HEK293 (cell line): ENCODE results near the gene TGFB1.

Source experiments
- FEZF1 ChIP-seq: fragments of 450-650 bp; formaldehyde crosslinking; IDR thresholded peaks from 2 replicates; pipeline ENCODE4 v1.5.1; 2016; ENCODE audit warnings: missing biosample characterization, missing genetic modification characterization
- GFI1B ChIP-seq: fragments of 450-650 bp; formaldehyde crosslinking; IDR thresholded peaks from 2 replicates; pipeline ENCODE4 v1.5.1; 2016; ENCODE audit warnings: missing biosample characterization, missing genetic modification characterization
- GLI4 ChIP-seq: fragments of 450-650 bp; formaldehyde crosslinking; IDR thresholded peaks from 2 replicates; pipeline ENCODE4 v1.5.1; 2016; ENCODE audit warnings: missing biosample characterization, missing genetic modification characterization
- GLIS2 ChIP-seq: fragments of 450-650 bp; formaldehyde crosslinking; IDR thresholded peaks from 2 replicates; pipeline ENCODE4 v1.5.1; 2016; ENCODE audit warnings: missing biosample characterization, missing genetic modification characterization
- HOXA7 ChIP-seq: sonication (generic); formaldehyde crosslinking; IDR thresholded peaks from 2 replicates; pipeline ENCODE4 v1.8.1; 2022; ENCODE audit warnings: missing genetic modification reagents, borderline replicate concordance
- IKZF3 ChIP-seq: fragments of 450-650 bp; IDR thresholded peaks from 2 replicates; pipeline ENCODE4 v1.5.0; 2018; ENCODE audit warnings: missing biosample characterization, mild to moderate bottlenecking, missing genetic modification characterization, moderate library complexity
- KLF10 ChIP-seq: fragments of 450-650 bp; IDR thresholded peaks from 2 replicates; pipeline ENCODE4 v1.5.1; 2018; ENCODE audit warnings: missing biosample characterization, mild to moderate bottlenecking, missing genetic modification characterization
- REPIN1 ChIP-seq: fragments of 450-650 bp; formaldehyde crosslinking; IDR thresholded peaks from 2 replicates; pipeline ENCODE4 v1.5.1; 2017; ENCODE audit warnings: missing biosample characterization, missing genetic modification characterization, low read depth
- SP2 ChIP-seq: fragments of 450-650 bp; formaldehyde crosslinking; IDR thresholded peaks from 2 replicates; pipeline ENCODE4 v1.5.1; 2016; ENCODE audit warnings: missing biosample characterization, missing genetic modification characterization
- SP7 ChIP-seq: fragments of 450-650 bp; formaldehyde crosslinking; IDR thresholded peaks from 2 replicates; pipeline ENCODE4 v1.5.1; 2016; ENCODE audit warnings: missing biosample characterization, missing genetic modification characterization
- TCF7L2 ChIP-seq: IDR thresholded peaks from 2 replicates; pipeline ENCODE4 v1.6.1; 2011; ENCODE audit warnings: low read depth, mild to moderate bottlenecking, inconsistent platforms, low read length, moderate library complexity, borderline replicate concordance
- WT1 ChIP-seq: fragments of 450-650 bp; formaldehyde crosslinking; IDR thresholded peaks from 2 replicates; pipeline ENCODE4 v1.5.1; 2016; ENCODE audit warnings: missing biosample characterization, missing genetic modification characterization
- ZBTB17 ChIP-seq: fragments of 450-650 bp; formaldehyde crosslinking; IDR thresholded peaks from 2 replicates; pipeline ENCODE4 v1.5.1; 2016; ENCODE audit warnings: missing biosample characterization, missing genetic modification characterization
- ZBTB8A ChIP-seq: fragments of 450-650 bp; formaldehyde crosslinking; IDR thresholded peaks from 2 replicates; pipeline ENCODE4 v1.5.1; 2016; ENCODE audit warnings: missing biosample characterization, missing genetic modification characterization
- ZNF133 ChIP-seq: fragments of 450-650 bp; formaldehyde crosslinking; IDR thresholded peaks from 2 replicates; pipeline ENCODE4 v1.5.1; 2016; ENCODE audit warnings: missing biosample characterization, missing genetic modification characterization
- ZNF146 ChIP-seq: fragments of 450-650 bp; formaldehyde crosslinking; IDR thresholded peaks from 2 replicates; pipeline ENCODE4 v1.5.1; 2016; ENCODE audit warnings: missing biosample characterization, missing genetic modification characterization
- ZNF2 ChIP-seq: fragments of 450-650 bp; formaldehyde crosslinking; IDR thresholded peaks from 2 replicates; pipeline ENCODE4 v1.5.1; 2016; ENCODE audit warnings: missing biosample characterization, missing genetic modification characterization
- ZNF214 ChIP-seq: fragments of 450-650 bp; formaldehyde crosslinking; IDR thresholded peaks from 2 replicates; pipeline ENCODE4 v1.5.1; 2017; ENCODE audit warnings: missing biosample characterization, mild to moderate bottlenecking, missing genetic modification characterization, borderline replicate concordance
- ZNF292 ChIP-seq: fragments of 450-650 bp; formaldehyde crosslinking; IDR thresholded peaks from 2 replicates; pipeline ENCODE4 v1.5.1; 2016; ENCODE audit warnings: low read depth, missing biosample characterization, missing genetic modification characterization, borderline replicate concordance
- ZNF366 ChIP-seq: fragments of 450-650 bp; formaldehyde crosslinking; conservative IDR thresholded peaks from 2 replicates; pipeline ENCODE4 v1.5.1; 2016; ENCODE audit warnings: missing biosample characterization, missing genetic modification characterization
- ZNF37A ChIP-seq: fragments of 450-650 bp; IDR thresholded peaks from 2 replicates; pipeline ENCODE4 v1.5.1; 2018; ENCODE audit warnings: missing biosample characterization, missing genetic modification characterization
- ZNF404 ChIP-seq: fragments of 450-650 bp; formaldehyde crosslinking; IDR thresholded peaks from 2 replicates; pipeline ENCODE4 v1.5.1; 2017; ENCODE audit warnings: missing biosample characterization, missing genetic modification characterization
- ZNF426 ChIP-seq: fragments of 450-650 bp; formaldehyde crosslinking; IDR thresholded peaks from 2 replicates; pipeline ENCODE4 v1.5.1; 2017; ENCODE audit warnings: missing biosample characterization, missing genetic modification characterization, mild to moderate bottlenecking, inconsistent platforms, moderate library complexity
- ZNF48 ChIP-seq: fragments of 450-650 bp; formaldehyde crosslinking; IDR thresholded peaks from 2 replicates; pipeline ENCODE4 v1.5.1; 2016; ENCODE audit warnings: missing biosample characterization, missing genetic modification characterization
- ZNF510 ChIP-seq: fragments of 450-650 bp; formaldehyde crosslinking; IDR thresholded peaks from 2 replicates; pipeline ENCODE4 v1.5.1; 2018; ENCODE audit warnings: mild to moderate bottlenecking, missing genetic modification characterization, missing biosample characterization; ENCODE audit not compliant: insufficient replicate concordance
- ZNF514 ChIP-seq: fragments of 450-650 bp; formaldehyde crosslinking; IDR thresholded peaks from 2 replicates; pipeline ENCODE4 v1.5.1; 2016; ENCODE audit warnings: missing biosample characterization, missing genetic modification characterization
- ZNF544 ChIP-seq: fragments of 450-650 bp; formaldehyde crosslinking; IDR thresholded peaks from 2 replicates; pipeline ENCODE4 v1.5.0; 2017; ENCODE audit warnings: missing biosample characterization, missing genetic modification characterization
- ZNF560 ChIP-seq: fragments of 450-650 bp; formaldehyde crosslinking; IDR thresholded peaks from 2 replicates; pipeline ENCODE4 v1.5.1; 2017; ENCODE audit warnings: missing biosample characterization, missing genetic modification characterization, borderline replicate concordance
- ZNF624 ChIP-seq: fragments of 450-650 bp; formaldehyde crosslinking; IDR thresholded peaks from 2 replicates; pipeline ENCODE4 v1.5.1; 2017; ENCODE audit warnings: missing biosample characterization, missing genetic modification characterization
- ZNF768 ChIP-seq: fragments of 450-650 bp; formaldehyde crosslinking; IDR thresholded peaks from 2 replicates; pipeline ENCODE4 v1.5.1; 2018; ENCODE audit warnings: missing biosample characterization, mild to moderate bottlenecking, missing genetic modification characterization
- ZNF785 ChIP-seq: fragments of 450-650 bp; formaldehyde crosslinking; IDR thresholded peaks from 2 replicates; pipeline ENCODE4 v1.5.1; 2016; ENCODE audit warnings: missing biosample characterization, missing genetic modification characterization
- TF ChIP-seq, protein P1 (sequence below): fragments of 450-650 bp; formaldehyde crosslinking; IDR thresholded peaks from 2 replicates; pipeline ENCODE4 v1.5.1; 2016; ENCODE audit warnings: missing biosample characterization, missing genetic modification characterization
- TF ChIP-seq, protein P2 (sequence below): fragments of 450-650 bp; formaldehyde crosslinking; IDR thresholded peaks from 2 replicates; pipeline ENCODE4 v1.5.1; 2016; ENCODE audit warnings: missing biosample characterization, missing genetic modification characterization
- TF ChIP-seq, protein P3 (sequence below): fragments of 450-650 bp; formaldehyde crosslinking; IDR thresholded peaks from 2 replicates; pipeline ENCODE4 v1.5.1; 2016; ENCODE audit warnings: missing biosample characterization, missing genetic modification characterization
- TF ChIP-seq, protein P4 (sequence below): fragments of 450-650 bp; formaldehyde crosslinking; IDR thresholded peaks from 2 replicates; pipeline ENCODE4 v1.5.1; 2016; ENCODE audit warnings: missing biosample characterization, missing genetic modification characterization, low read depth

TGFB1 gene

DNA sequence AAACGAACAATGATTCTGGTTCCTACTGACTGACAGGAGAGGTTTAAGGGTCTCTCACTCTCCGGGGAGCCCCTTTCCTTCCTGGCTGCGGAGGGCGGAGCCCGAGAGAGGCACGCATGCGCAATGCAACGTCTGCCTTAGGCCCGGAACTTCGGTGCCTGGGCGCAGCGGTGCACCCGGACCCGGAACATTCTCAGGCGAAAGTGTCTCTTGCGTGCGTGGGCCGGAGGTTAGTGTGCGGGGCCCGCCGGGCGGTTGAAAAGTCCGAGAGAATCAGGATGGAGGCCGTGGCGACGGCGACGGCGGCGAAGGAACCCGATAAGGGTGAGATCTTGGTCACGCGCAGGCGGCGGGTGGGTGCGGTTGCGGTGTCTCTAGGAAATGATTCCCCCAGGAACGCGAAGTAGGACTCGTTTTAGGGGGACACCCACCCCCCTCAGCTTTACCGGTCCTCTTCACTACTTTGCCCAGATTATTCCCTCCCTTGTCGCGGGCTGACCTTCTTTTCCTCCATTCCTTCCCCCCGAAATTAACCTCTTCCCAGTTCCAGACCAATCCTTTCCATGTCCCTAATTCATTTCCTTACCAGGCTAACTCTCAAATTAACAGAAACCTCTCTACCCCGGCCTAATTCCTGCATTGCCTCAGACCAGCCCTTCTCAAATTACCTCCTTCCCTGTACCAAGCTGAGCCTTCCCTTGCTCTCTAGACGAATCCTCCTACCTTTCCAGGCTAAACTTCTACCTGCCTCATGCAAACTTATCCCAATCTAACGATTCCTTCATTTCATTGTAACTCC is 43.5 kb downstream of the TGFB1 start, which contains the start of gene CCDC97 (continued):
- TF ChIP-seq, protein P1, sequence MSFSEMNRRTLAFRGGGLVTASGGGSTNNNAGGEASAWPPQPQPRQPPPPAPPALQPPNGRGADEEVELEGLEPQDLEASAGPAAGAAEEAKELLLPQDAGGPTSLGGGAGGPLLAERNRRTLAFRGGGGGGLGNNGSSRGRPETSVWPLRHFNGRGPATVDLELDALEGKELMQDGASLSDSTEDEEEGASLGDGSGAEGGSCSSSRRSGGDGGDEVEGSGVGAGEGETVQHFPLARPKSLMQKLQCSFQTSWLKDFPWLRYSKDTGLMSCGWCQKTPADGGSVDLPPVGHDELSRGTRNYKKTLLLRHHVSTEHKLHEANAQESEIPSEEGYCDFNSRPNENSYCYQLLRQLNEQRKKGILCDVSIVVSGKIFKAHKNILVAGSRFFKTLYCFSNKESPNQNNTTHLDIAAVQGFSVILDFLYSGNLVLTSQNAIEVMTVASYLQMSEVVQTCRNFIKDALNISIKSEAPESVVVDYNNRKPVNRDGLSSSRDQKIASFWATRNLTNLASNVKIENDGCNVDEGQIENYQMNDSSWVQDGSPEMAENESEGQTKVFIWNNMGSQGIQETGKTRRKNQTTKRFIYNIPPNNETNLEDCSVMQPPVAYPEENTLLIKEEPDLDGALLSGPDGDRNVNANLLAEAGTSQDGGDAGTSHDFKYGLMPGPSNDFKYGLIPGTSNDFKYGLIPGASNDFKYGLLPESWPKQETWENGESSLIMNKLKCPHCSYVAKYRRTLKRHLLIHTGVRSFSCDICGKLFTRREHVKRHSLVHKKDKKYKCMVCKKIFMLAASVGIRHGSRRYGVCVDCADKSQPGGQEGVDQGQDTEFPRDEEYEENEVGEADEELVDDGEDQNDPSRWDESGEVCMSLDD (tag by site-specific recombination), result peak; percentile 99
- TF ChIP-seq ZBTB8A (tag by site-specific recombination), result peak; percentile 80
- TF ChIP-seq REPIN1 (tag by site-specific recombination), result peak; percentile 100
- peak; percentile 91 for TF ChIP-seq KLF10 (tag by site-specific recombination)
- TF ChIP-seq SP2, result peak; percentile 74
- TF ChIP-seq, protein P2, sequence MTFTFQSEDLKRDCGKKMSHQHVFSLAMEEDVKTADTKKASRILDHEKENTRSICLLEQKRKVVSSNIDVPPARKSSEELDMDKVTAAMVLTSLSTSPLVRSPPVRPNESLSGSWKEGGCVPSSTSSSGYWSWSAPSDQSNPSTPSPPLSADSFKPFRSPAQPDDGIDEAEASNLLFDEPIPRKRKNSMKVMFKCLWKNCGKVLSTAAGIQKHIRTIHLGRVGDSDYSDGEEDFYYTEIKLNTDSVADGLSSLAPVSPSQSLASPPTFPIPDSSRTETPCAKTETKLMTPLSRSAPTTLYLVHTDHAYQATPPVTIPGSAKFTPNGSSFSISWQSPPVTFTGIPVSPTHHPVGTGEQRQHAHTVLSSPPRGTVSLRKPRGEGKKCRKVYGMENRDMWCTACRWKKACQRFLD (tag by site-specific recombination), result no peak
- peak; percentile 98 for TF ChIP-seq SP7 (tag by site-specific recombination)
- no peak for TF ChIP-seq ZNF510
- 0 out of 2 replicates have a peak, but pooled peaks have one; percentile 31 for TF ChIP-seq ZNF404 (tag by site-specific recombination)
- no peak for TF ChIP-seq ZNF37A (tag by site-specific recombination)
- no peak for TF ChIP-seq ZNF560 (tag by site-specific recombination)
- no peak for TF ChIP-seq ZNF426 (tag by site-specific recombination)
- TF ChIP-seq, protein P3, sequence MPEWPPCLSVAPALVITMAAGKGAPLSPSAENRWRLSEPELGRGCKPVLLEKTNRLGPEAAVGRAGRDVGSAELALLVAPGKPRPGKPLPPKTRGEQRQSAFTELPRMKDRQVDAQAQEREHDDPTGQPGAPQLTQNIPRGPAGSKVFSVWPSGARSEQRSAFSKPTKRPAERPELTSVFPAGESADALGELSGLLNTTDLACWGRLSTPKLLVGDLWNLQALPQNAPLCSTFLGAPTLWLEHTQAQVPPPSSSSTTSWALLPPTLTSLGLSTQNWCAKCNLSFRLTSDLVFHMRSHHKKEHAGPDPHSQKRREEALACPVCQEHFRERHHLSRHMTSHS, result 0 out of 2 replicates have a peak, but pooled peaks have one; percentile 60
- TF ChIP-seq ZNF366 (tag by site-specific recombination), result peak; percentile 93
- TF ChIP-seq GLI4 (tag by site-specific recombination), result peak; percentile 99
- peak; percentile 97 for TF ChIP-seq ZNF785
- peak; percentile 63; the same call in 1 of the 2 replicates for TF ChIP-seq FEZF1 (tag by site-specific recombination)
- TF ChIP-seq HOXA7 (CRISPR knock-in tag), result no peak
- TF ChIP-seq IKZF3 (tag by site-specific recombination), result 0 out of 2 replicates have a peak, but pooled peaks have one; percentile 9
- peak; percentile 98 for TF ChIP-seq GLIS2
- TF ChIP-seq ZNF292 (tag by site-specific recombination), result no peak
- TF ChIP-seq ZNF2 (tag by site-specific recombination), result peak; percentile 99
- peak; percentile 94 for TF ChIP-seq ZNF624
- TF ChIP-seq, protein P4, sequence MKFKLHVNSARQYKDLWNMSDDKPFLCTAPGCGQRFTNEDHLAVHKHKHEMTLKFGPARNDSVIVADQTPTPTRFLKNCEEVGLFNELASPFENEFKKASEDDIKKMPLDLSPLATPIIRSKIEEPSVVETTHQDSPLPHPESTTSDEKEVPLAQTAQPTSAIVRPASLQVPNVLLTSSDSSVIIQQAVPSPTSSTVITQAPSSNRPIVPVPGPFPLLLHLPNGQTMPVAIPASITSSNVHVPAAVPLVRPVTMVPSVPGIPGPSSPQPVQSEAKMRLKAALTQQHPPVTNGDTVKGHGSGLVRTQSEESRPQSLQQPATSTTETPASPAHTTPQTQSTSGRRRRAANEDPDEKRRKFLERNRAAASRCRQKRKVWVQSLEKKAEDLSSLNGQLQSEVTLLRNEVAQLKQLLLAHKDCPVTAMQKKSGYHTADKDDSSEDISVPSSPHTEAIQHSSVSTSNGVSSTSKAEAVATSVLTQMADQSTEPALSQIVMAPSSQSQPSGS (tag by site-specific recombination), result no peak
- peak; percentile 81 for TF ChIP-seq ZNF146 (tag by site-specific recombination)
- no peak for TF ChIP-seq ZNF133
- TF ChIP-seq ZNF514 (tag by site-specific recombination), result no peak
- TF ChIP-seq ZNF768 (tag by site-specific recombination), result peak; percentile 28; the same call in 1 of the 2 replicates
- TF ChIP-seq ZNF214 (tag by site-specific recombination), result no peak
- peak; percentile 66 for TF ChIP-seq GFI1B (tag by site-specific recombination)
- peak; percentile 72 for TF ChIP-seq WT1
- TF ChIP-seq TCF7L2, result no peak
- TF ChIP-seq ZNF48 (tag by site-specific recombination), result no peak
- no peak for TF ChIP-seq ZNF544 (tag by site-specific recombination)
- peak; percentile 91 for TF ChIP-seq ZBTB17 (tag by site-specific recombination)
